GM12892 (cell line): ENCODE measurements around the gene SH3TC2.

Experiments used
- POLR2A ChIP-seq: IDR thresholded peaks from 2 replicates; pipeline ENCODE4 v1.6.1; 2011; ENCODE audit warnings: low read depth, low read length, control low read depth
- POLR2AphosphoS5 ChIP-seq: IDR thresholded peaks from 2 replicates; pipeline ENCODE4 v1.6.1; 2011; ENCODE audit warnings: low read depth, low read length, control low read depth

GRCh38 chr5:149045089-149045460, 17.8 kb downstream of the SH3TC2 start:
- TF ChIP-seq POLR2AphosphoS5 (no peak), POLR2A (no peak)
